Measurements from ENCODE around the gene ARRB1. TPM values are rescaled to one million over a fixed set of nuclear protein-coding genes. Genes with fewer than 3 reads are reported as not detected.

Gene ARRB1
- total and polyA plus RNA-seq, 2 donors = 31.4 to 34.5 TPM

GRCh38 chr11:75261902-75262361 is 89.5 kb downstream of the ARRB1 start:
- 87% methylated on average over 6 of the region's 6 CpGs for WGBS
- no peaks in the 10 kb centered on the region for H3K4me1 ChIP-seq (ENCODE audit: insufficient read depth)
- no peaks in the 10 kb centered on the region for H3K36me3 ChIP-seq (ENCODE audit: insufficient read depth)
- H3K4me3 ChIP-seq (ENCODE audit: low read depth, low read length) = no peak overlapping the region
- DNase-seq (ENCODE audit: extremely low spot score) = no peak
- no peak overlapping the region for H3K27ac ChIP-seq (ENCODE audit: low read depth)

DNA sequence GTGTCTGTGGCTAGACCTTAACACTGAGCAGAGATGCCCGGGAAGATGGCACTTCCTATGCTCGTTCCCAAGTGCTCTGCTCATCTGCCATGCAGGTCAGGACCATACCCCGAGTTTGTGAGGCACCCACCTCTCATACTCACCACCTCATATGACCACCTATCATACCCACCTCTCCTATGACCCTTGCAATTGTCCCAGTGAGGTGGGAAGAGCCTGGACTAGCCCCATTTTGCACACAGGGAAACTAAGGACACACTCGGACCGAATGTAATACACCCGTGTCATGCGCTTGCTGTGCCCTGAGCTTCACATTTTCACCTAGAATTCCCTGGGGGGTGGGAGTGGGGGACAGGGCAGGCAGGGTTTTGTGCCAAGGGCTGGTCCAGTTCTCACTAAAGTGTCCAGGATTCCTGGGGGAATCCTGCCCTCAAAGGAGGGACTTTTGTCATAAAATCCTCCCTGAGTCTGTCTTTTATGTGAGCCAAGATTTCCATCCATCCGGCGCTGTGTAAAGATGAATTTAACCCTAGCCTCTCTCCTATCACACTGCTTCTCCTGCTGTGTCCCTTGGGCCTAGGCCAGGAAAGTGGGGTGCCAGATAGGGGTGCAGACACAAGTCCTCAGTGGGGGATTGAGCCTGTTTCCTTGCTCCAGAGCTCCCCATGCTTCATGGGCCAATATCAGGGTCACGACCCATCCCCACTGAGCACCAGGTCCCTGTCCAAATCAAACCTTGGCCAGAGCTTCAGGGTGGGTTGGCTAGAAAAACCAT is 90.9 kb downstream of the ARRB1 start:
- 53% methylated on average over 10 of the region's 10 CpGs for WGBS
- no peak for DNase-seq (ENCODE audit: extremely low spot score)
- H3K27ac ChIP-seq (ENCODE audit: low read depth) = no peak overlapping the region
- no peaks in the 10 kb centered on the region for H3K36me3 ChIP-seq (ENCODE audit: insufficient read depth)
- no peak overlapping the region for H3K4me3 ChIP-seq (ENCODE audit: low read depth, low read length)
- no peaks in the 10 kb centered on the region for H3K4me1 ChIP-seq (ENCODE audit: insufficient read depth)

DNA sequence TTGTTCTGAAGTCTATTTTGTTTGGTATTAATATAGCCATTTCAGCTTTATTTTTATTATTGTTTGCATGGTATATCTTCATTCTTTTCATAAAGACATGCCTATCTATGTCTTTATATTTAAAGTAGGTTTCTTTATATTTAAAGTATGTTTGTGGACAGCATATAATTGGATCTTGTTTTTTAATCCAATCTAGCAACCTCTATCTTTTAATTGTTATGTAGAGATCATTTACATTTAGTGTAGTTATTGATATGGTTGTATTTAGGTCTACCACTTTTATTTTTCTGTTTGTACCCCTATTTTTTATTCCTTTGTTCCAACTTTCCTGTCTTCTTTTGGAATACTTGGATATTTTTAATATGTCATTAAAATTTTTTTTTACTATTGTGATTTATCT is 97.1 kb downstream of the ARRB1 start:
- Histone ChIP-seq H3K27ac (ENCODE audit: low read depth) (no peak overlapping the region), H3K36me3 (ENCODE audit: insufficient read depth) (no peaks in the 10 kb centered on the region), H3K4me3 (ENCODE audit: low read depth, low read length) (no peak overlapping the region), H3K4me1 (ENCODE audit: insufficient read depth) (no peaks in the 10 kb centered on the region)
- no peak for DNase-seq (ENCODE audit: extremely low spot score)

DNA sequence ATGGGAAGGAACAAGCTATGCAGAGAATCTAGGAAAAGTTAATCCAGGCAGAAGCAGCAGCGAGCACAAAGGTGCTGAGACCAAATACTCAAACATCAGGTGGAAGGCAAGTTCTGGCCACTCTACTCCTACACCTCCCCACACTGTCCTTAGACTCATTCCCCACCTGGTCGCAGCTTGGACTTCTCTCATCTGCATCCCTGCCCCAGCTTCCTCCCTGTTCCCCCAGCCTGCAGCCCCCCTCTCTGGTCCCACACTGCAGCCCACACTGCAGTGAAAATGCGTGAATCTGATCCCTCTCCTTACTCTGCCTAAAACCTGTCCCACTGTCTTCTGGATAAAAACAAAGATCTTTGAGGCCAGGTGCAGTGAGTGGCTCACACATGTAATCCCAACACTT is 101.8 kb downstream of the ARRB1 start:
- no peak overlapping the region for H3K27ac ChIP-seq (ENCODE audit: low read depth)
- H3K36me3 ChIP-seq (ENCODE audit: insufficient read depth) = no peaks in the 10 kb centered on the region
- H3K4me3 ChIP-seq (ENCODE audit: low read depth, low read length) = no peak overlapping the region
- H3K4me1 ChIP-seq (ENCODE audit: insufficient read depth) = no peaks in the 10 kb centered on the region
- DNase-seq (ENCODE audit: extremely low spot score) = no peak
- WGBS = 54% methylated on average over 3 of the region's 3 CpGs

DNA sequence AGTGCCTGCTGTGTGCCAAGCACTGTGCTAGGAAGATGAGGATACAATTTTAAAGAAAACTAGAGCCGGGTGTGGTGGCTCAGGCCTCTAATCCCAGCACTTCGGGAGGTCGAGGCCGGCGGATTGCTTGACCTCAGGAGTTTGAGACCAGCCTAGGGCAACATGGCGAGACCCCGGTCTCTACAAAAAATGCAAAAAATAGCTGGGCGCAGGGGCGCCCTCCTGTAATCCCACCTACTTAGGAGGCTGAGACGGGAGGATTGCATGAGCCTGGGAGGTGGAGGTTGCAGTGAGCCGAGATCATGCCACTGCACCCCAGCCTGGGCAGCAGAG is 102.6 kb downstream of the ARRB1 start:
- 40% methylated on average over 11 of the region's 11 CpGs for WGBS
- DNase-seq (ENCODE audit: extremely low spot score) = no peak
- no peaks in the 10 kb centered on the region for H3K36me3 ChIP-seq (ENCODE audit: insufficient read depth)
- H3K4me3 ChIP-seq (ENCODE audit: low read depth, low read length) = no peak overlapping the region
- H3K4me1 ChIP-seq (ENCODE audit: insufficient read depth) = no peaks in the 10 kb centered on the region
- H3K27ac ChIP-seq (ENCODE audit: low read depth) = no peak overlapping the region

DNA sequence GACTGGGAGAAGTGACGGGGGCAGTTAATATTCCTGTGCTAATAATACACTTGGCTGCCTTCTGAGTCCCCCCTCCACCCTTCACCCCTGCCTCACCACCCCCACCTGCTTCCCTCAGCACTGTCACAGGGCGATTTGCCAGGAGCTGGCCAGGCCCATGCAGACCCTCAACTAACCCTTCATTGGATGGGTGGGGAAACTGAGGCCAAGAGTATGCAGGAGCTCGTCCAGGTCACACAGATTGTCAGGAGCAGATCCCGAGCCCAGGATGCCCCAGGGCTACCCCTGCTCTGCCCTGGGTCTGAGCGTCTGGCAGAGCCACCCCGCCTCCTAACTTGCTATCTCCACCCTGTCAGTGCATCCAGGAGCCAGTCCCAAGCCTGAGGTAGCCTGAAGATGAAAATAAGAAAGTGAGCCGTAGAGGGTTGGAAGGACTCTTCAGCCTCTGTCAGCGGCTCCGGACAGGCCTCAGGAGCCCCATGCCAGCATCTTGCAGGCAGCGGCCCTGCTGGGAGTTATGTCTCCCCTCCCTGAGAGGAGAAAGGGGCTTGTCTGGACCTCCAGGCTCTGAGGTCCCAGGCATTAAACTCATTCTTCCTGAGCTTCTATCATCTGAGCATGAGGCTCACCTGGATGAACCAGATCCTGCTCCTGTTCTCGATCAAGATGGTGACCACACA is 104.7 kb downstream of the ARRB1 start:
- DNase-seq (ENCODE audit: extremely low spot score) = no peak
- WGBS = 73% methylated on average over 11 of the region's 11 CpGs
- peaks cover 2% of the 10 kb centered on the region for H3K4me1 ChIP-seq (ENCODE audit: insufficient read depth)

DNA sequence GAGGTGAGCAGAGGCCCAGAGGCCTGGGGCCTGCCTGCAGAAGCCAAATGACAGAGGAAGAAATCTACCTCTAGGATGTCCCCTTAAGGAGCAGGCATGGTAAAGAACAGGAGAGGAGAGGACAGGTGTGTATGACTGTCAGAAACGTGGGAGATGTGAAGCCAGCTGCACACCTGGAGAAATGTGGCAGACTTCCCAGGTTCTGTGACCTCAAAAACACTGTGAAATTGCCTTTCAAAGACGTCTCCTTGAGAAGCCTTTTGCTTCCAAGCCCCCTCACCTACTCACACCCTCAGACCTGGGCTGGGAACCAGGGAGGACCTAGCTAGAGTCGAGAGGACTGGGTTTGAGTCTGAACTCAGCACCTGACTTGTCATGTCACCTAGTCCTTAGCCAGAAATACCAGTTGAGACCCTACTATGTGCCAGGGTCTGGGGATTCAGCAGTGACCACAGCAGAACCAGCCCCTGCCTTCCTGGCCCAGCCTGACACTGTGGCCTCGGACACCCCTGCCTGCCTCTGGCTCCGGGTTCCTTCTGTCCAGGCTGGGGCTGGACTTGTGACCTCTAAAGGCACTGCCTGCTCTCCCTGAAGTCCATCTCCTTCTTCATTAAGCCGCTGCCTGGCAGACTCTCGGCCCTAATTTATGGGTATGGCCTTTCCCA is 105.3 kb downstream of the ARRB1 start:
- H3K27ac ChIP-seq (ENCODE audit: low read depth) = no peak overlapping the region
- H3K4me3 ChIP-seq (ENCODE audit: low read depth, low read length) = no peak overlapping the region
- H3K36me3 ChIP-seq (ENCODE audit: insufficient read depth) = no peaks in the 10 kb centered on the region
- WGBS = 59% methylated on average over 7 of the region's 7 CpGs
- no peak for DNase-seq (ENCODE audit: extremely low spot score)
- H3K4me1 ChIP-seq (ENCODE audit: insufficient read depth) = peaks cover 2% of the 10 kb centered on the region

More for the DNA sequence above, 104.7 kb downstream of the ARRB1 start:
- Histone ChIP-seq H3K27ac (ENCODE audit: low read depth) (no peak overlapping the region), H3K36me3 (ENCODE audit: insufficient read depth) (no peaks in the 10 kb centered on the region), H3K4me3 (ENCODE audit: low read depth, low read length) (no peak overlapping the region)

DNA sequence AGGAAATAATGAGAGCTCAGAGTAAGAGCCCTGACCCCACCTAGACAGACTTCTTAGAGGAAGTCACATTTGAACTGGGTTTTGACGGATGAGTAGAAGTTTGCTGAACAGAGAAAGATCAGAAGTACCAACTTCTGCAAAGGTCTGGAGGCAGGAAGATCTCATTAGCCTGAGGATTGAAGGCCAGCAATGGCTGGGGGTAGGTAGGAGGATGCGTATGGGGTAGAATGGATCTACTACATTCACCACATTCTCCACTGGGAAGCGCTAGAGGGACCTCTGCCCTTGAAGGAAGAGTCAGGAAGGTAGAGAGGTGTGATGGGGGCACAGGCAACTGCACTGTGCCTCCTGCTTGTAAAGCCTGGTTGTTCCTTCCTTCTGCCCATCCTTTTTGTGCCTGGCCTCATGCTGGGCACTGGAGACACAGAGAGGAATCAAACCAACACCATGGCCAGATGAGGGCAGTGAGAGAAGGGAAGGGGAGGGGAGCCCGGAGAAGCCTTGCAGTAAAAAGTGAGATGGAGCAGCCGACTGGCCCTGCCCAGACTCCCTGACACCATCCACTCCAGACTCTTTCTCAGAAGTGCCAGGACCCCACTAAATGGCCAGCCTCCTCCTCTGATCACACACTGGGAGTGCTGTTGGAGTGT is 106.0 kb downstream of the ARRB1 start:
- DNase-seq (ENCODE audit: extremely low spot score) = no peak
- H3K27ac ChIP-seq (ENCODE audit: low read depth) = no peak overlapping the region
- 69% methylated on average over 5 of the region's 5 CpGs for WGBS
- no peak overlapping the region for H3K4me3 ChIP-seq (ENCODE audit: low read depth, low read length)
- peaks cover 2% of the 10 kb centered on the region for H3K4me1 ChIP-seq (ENCODE audit: insufficient read depth)
- no peaks in the 10 kb centered on the region for H3K36me3 ChIP-seq (ENCODE audit: insufficient read depth)

- DNase-seq (ENCODE audit: extremely low spot score) = no peak
- Histone ChIP-seq H3K4me1 (ENCODE audit: insufficient read depth) (peaks cover 2% of the 10 kb centered on the region), H3K4me3 (ENCODE audit: low read depth, low read length) (no peak overlapping the region), H3K36me3 (ENCODE audit: insufficient read depth) (no peaks in the 10 kb centered on the region), H3K27ac (ENCODE audit: low read depth) (no peak overlapping the region)
- WGBS = 78% methylated on average over 10 of the region's 10 CpGs
Measured at GRCh38 chr11:75244052-75244814, 107.2 kb downstream of the ARRB1 start.

DNA sequence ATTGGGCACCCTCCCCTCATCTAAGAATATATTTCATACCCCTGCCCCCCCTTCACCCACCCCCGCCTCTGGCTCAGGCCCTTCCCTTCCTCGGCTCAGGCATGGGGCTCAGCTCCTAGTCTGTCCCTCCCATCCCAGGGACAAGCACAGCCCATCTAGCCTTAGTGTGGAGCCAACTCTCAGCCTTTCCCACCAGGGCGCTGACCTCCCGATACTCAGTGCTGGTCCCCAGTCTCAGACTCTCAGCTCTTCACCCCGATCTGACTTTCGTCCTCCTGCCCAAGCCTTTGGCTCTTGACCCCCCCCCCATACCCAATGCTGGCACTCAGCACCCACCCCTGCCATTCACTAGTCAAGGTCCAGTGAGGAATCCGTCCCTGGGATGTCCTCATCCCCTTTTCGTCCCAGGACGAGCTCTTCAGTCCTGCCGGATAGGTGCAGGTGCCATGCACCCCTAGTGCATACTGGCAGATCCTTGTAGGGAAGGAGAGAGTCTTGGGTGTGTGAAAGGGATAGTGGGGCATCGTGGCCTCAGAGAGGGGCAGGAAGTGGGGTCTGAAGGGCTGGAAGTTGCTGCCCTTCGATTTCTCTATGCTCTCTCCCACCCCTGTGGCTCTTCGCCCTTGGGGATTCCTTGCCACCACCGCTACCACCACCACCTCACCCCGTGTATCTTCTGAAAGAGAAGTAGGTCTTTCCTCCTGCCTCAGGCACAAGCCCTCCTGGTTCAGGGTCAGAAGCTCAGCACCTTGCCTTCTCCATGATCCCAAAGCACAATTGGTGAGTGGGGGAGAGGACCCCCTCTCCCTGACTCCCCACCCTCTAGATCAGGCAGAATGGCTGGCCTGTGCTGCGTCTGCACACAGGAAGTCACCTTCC is 108.5 kb downstream of the ARRB1 start:
- Histone ChIP-seq H3K4me3 (ENCODE audit: low read depth, low read length) (no peak overlapping the region), H3K27ac (ENCODE audit: low read depth) (no peak overlapping the region), H3K4me1 (ENCODE audit: insufficient read depth) (peaks cover 2% of the 10 kb centered on the region), H3K36me3 (ENCODE audit: insufficient read depth) (no peaks in the 10 kb centered on the region)
- WGBS = 80% methylated on average over 16 of the region's 16 CpGs
- DNase-seq (ENCODE audit: extremely low spot score) = no peak

- 4% methylated on average over 72 of the region's 72 CpGs for WGBS
- Histone ChIP-seq H3K4me1 (ENCODE audit: insufficient read depth) (peaks cover 2% of the 10 kb centered on the region), H3K27ac (ENCODE audit: low read depth) (no peak overlapping the region), H3K36me3 (ENCODE audit: insufficient read depth) (no peaks in the 10 kb centered on the region), H3K4me3 (ENCODE audit: low read depth, low read length) (peak overlapping the region; percentile 40)
- no peak for DNase-seq (ENCODE audit: extremely low spot score)
Measured at GRCh38 chr11:75241906-75242644, 109.4 kb downstream of the ARRB1 start.

Measured in urinary bladder (tissue), 4 donors.